ENCODE measurements around the gene ARL10. TPM values are rescaled to one million over a fixed set of nuclear protein-coding genes. Genes with fewer than 3 reads are reported as not detected.
A peak's percentile ranks its signal among the peaks of the same experiment; 100 is the strongest.

Gene ARL10
- polyA plus RNA-seq, 1 of the 3 experiments (the other 2 are of a cell fraction), result 4.6 TPM

DNA sequence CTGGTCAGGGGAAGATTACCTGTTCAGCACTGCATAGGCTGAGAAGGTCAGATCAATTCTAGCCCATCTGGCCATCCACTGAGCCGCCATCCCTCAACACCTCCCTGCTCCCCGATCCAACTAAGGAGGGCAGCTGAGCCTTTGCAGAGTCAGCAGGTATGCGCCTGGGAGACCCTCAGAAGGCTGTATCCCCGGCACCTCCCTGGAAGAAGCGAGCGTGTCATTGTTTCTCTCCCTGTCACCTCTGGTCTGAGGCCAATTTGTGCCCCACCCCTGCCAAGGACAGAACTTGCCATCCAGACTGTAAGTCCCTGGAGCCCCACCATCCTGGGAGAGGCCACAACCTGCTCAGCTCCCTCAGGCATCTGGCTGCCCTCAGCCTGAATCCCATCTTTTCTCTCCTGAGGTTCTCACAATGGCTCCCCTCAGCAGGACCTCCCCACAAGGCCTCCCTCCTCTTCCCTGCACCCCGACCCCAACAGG lies 48.5 kb downstream of the ARL10 start:
- no peak overlapping the region for H3K27ac ChIP-seq (ENCODE audit: low read depth in 2 of 2, low read length in 1 of 2)
- CTCF ChIA-PET, result interaction anchor here (1.8 kb wide), 1 partner anchor 34 kb away, joined by 6 read pairs; the partner anchor contains the start of gene FAF2
- TF ChIP-seq GABPA (IDR thresholded peaks at IDR 0.05; ENCODE audit: low read depth) (no peak), SIN3A (IDR thresholded peaks at IDR 0.05; ENCODE audit: borderline replicate concordance, low read depth, low read length) (no peak)
- H3K4me1 ChIP-seq (ENCODE audit: control insufficient read depth in 1 of 2, insufficient read depth in 2 of 2, low read depth in 1 of 2, low read length in 1 of 2), result peaks cover 0 to 12% of the 10 kb centered on the region in 2 experiments; a peak in 2 of 4 replicates
- 92% methylated on average over 7 of the region's 7 CpGs for WGBS (ENCODE audit: low lambda C conversion rate)
- peak; percentile 6 for DNase-seq
- no peaks in the 10 kb centered on the region for H3F3A ChIP-seq (replicated peaks; ENCODE audit: insufficient read depth)
- no peak overlapping the region for H3K4me2 ChIP-seq
- no peaks in the 10 kb centered on the region for H3K27me3 ChIP-seq (ENCODE audit: insufficient read depth)
- H3K4me3 ChIP-seq (ENCODE audit: low read depth in 2 of 2, low read length in 1 of 2), result no peak overlapping the region
- H4K20me1 ChIP-seq (ENCODE audit: insufficient read depth), result no peaks in the 10 kb centered on the region
- POLR2A ChIA-PET, result no interaction called here
- no peaks in the 10 kb centered on the region for H3K9me2 ChIP-seq
- H3K9ac ChIP-seq, result no peak overlapping the region
- H3K9me3 ChIP-seq, result no peaks in the 10 kb centered on the region
- H2AFZ ChIP-seq (ENCODE audit: low read depth), result no peak overlapping the region
- peaks cover 0 to 5% of the 10 kb centered on the region in 2 experiments for H3K36me3 ChIP-seq (replicated peaks in 1 of 2; ENCODE audit: control insufficient read depth in 1 of 2, insufficient read depth in 2 of 2, low read length in 1 of 2)
- H3K79me2 ChIP-seq (ENCODE audit: insufficient read depth), result peaks cover 21% of the 10 kb centered on the region; the same call in 1 of the 2 replicates

DNA sequence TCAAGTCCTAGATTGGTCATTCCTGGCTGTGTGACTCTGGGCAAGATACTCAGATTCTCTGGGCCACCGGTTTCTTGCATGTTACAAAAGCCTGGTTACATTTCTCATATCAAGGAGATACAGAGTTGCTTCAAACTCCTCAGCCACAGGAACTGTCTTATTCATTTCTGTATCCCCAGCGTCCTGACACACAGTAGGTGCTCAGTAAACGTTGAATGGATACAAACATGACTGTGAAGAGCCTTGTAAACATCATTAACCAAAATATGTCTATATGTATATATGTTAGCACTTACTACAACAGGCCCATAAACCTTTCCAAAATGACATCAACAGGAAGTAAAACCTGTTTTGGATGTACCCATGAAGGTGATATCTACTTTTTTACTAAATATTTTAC lies 49.4 kb downstream of the ARL10 start:
- no peak for TF ChIP-seq TAF1 (IDR thresholded peaks at IDR 0.05; ENCODE audit: borderline replicate concordance, low read depth, low read length)
- TF ChIP-seq ELF1 (IDR thresholded peaks at IDR 0.05), result no peak
- TF ChIP-seq POLR2AphosphoS5 (IDR thresholded peaks at IDR 0.05; ENCODE audit: low read depth, low read length), result no peak
- no peak for TF ChIP-seq TCF12 (IDR thresholded peaks at IDR 0.05)
- no peak for TF ChIP-seq EZH2phosphoT487 (IDR thresholded peaks at IDR 0.05; ENCODE audit: borderline replicate concordance, low read depth)
- TF ChIP-seq FOXM1 (IDR thresholded peaks at IDR 0.05; ENCODE audit: low read depth), result no peak
- TF ChIP-seq RFX5 (IDR thresholded peaks at IDR 0.05; ENCODE audit: low read length), result no peak
- TF ChIP-seq NFIC (IDR thresholded peaks at IDR 0.05; ENCODE audit: borderline replicate concordance), result no peak
- no peak for TF ChIP-seq RAD21 (IDR thresholded peaks at IDR 0.05; ENCODE audit: low read length)
- TF ChIP-seq GATA2 (CRISPR knock-in tag; IDR thresholded peaks at IDR 0.05), result no peak
- TF ChIP-seq TEAD4 (IDR thresholded peaks at IDR 0.05; ENCODE audit: borderline replicate concordance, insufficient read depth), result no peak
- TF ChIP-seq, protein P1, sequence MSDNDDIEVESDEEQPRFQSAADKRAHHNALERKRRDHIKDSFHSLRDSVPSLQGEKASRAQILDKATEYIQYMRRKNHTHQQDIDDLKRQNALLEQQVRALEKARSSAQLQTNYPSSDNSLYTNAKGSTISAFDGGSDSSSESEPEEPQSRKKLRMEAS (IDR thresholded peaks at IDR 0.05; ENCODE audit: low read depth), result no peak
- TF ChIP-seq RCOR1 (IDR thresholded peaks at IDR 0.05; ENCODE audit: low read length), result no peak
- TF ChIP-seq RXRA (IDR thresholded peaks at IDR 0.05; ENCODE audit: borderline replicate concordance, low read depth), result no peak
- TF ChIP-seq, protein P2, sequence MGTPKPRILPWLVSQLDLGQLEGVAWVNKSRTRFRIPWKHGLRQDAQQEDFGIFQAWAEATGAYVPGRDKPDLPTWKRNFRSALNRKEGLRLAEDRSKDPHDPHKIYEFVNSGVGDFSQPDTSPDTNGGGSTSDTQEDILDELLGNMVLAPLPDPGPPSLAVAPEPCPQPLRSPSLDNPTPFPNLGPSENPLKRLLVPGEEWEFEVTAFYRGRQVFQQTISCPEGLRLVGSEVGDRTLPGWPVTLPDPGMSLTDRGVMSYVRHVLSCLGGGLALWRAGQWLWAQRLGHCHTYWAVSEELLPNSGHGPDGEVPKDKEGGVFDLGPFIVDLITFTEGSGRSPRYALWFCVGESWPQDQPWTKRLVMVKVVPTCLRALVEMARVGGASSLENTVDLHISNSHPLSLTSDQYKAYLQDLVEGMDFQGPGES (IDR thresholded peaks at IDR 0.05; ENCODE audit: low read depth, low read length), result no peak
- no peak for TF ChIP-seq MXI1 (IDR thresholded peaks at IDR 0.05; ENCODE audit: low read depth, low read length)
- TF ChIP-seq SIN3A (IDR thresholded peaks at IDR 0.05; ENCODE audit: borderline replicate concordance, low read depth, low read length), result no peak
- no peak for TF ChIP-seq SMC3 (IDR thresholded peaks at IDR 0.05; ENCODE audit: low read depth, low read length)
- H3K79me2 ChIP-seq (ENCODE audit: insufficient read depth), result peaks cover 21% of the 10 kb centered on the region; the same call in 1 of the 2 replicates
- no peaks in the 10 kb centered on the region for H3F3A ChIP-seq (replicated peaks; ENCODE audit: insufficient read depth)
- WGBS (ENCODE audit: low lambda C conversion rate), result 64% methylated on average over 3 of the region's 3 CpGs
- H3K27me3 ChIP-seq (ENCODE audit: insufficient read depth), result no peaks in the 10 kb centered on the region
- ChIA-PET CTCF (interaction anchor here (1.2 to 3.1 kb wide), 4 partner anchors 8 to 156 kb away, joined by 6 to 28 read pairs (median 18); partner anchors contain the start of gene RNF44), POLR2A (no interaction called here)
- no peak overlapping the region for H3K27ac ChIP-seq (ENCODE audit: low read depth in 2 of 2, low read length in 1 of 2)
- no peak overlapping the region for H3K4me3 ChIP-seq (ENCODE audit: low read depth in 2 of 2, low read length in 1 of 2)
- H3K36me3 ChIP-seq (replicated peaks in 1 of 2; ENCODE audit: control insufficient read depth in 1 of 2, insufficient read depth in 2 of 2, low read length in 1 of 2), result peaks cover 0 to 3% of the 10 kb centered on the region in 2 experiments
- peak overlapping the region; percentile 93; the same call in 1 of the 2 replicates for H3K4me2 ChIP-seq
- no peaks in the 10 kb centered on the region for H3K9me2 ChIP-seq
- H3K4me1 ChIP-seq (ENCODE audit: control insufficient read depth in 1 of 2, insufficient read depth in 2 of 2, low read depth in 1 of 2, low read length in 1 of 2), result peaks cover 0 to 12% of the 10 kb centered on the region in 2 experiments; a peak in 2 of 4 replicates
- no peak overlapping the region for H3K9ac ChIP-seq
- H4K20me1 ChIP-seq (ENCODE audit: insufficient read depth), result no peaks in the 10 kb centered on the region
- DNase-seq, result no peak
- H2AFZ ChIP-seq (ENCODE audit: low read depth), result no peak overlapping the region
- no peaks in the 10 kb centered on the region for H3K9me3 ChIP-seq

All from SK-N-SH (cell line).